NCI-H2196 treated with DMSO at 0.1 percent for 48 hours (cell line): ENCODE data around the gene RAD1.

Source experiments
- DNase-seq: peaks from one replicate; lab custom pipeline; 2025; ENCODE audit not compliant: unreplicated experiment; lab: John Stamatoyannopoulos, UW

Gene RAD1

GRCh38 chr5:34866989-34867471 is 48.3 kb downstream of the RAD1 start:
- DNase-seq: no peak

- no peak for DNase-seq
Observed at GRCh38 chr5:34865091-34865490, 50.2 kb downstream of the RAD1 start.

GRCh38 chr5:34863946-34864345 is 51.4 kb downstream of the RAD1 start:
- no peak for DNase-seq

GRCh38 chr5:34859253-34859652 is 56.1 kb downstream of the RAD1 start:
- DNase-seq: no peak

GRCh38 chr5:34858790-34859189 is 56.5 kb downstream of the RAD1 start:
- DNase-seq: no peak

GRCh38 chr5:34857894-34858293 is 57.4 kb downstream of the RAD1 start:
- no peak for DNase-seq

- DNase-seq: no peak
Observed at GRCh38 chr5:34857161-34857560, 58.1 kb downstream of the RAD1 start.
